ENCODE measurements around the gene PRKN. TPM values are rescaled to one million over a fixed set of nuclear protein-coding genes. Genes with fewer than 3 reads are reported as not detected.

The PRKN gene
- total RNA-seq, 2 donors from 2014 or later: 10.7 to 21.2 TPM

DNA sequence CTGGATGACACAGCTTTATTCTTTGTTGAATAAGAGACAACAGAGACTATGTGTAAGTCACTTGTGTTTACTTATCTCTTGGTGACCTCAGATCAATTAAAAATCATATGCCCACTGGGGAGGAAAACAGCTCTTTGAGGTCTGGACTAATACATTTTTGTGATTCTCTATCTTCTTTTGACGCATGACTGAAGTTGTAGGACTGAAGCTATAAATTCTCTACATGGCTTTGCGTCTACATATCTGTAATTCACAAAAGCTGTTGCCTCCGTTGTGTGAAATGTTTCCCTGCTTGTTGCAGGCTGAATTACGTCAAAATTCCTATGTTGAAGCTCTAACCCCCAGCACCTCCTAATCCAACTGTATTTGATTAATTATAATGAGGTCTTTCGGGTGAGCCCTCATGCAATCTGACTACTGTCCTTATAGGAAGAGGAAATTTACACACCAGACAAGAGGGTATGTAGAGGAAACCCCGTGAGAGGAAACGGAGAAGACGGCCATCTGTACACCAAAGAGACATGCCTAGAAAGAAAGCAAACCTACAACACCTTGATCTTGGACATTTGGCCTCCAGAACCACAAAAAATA lies 481.6 kb downstream of the PRKN start:
- no peak for DNase-seq (ENCODE audit: low spot score)
- 87% methylated on average over 8 of the region's 8 CpGs for WGBS
- no peak overlapping the region for H3K4me3 ChIP-seq
- H3K36me3 ChIP-seq: no peaks in the 10 kb centered on the region
- H3K9me3 ChIP-seq: no peaks in the 10 kb centered on the region
- TF ChIP-seq POLR2AphosphoS5 (IDR thresholded peaks at IDR 0.05): no peak
- no peak for TF ChIP-seq POLR2A (IDR thresholded peaks at IDR 0.05)
- TF ChIP-seq, protein P1, sequence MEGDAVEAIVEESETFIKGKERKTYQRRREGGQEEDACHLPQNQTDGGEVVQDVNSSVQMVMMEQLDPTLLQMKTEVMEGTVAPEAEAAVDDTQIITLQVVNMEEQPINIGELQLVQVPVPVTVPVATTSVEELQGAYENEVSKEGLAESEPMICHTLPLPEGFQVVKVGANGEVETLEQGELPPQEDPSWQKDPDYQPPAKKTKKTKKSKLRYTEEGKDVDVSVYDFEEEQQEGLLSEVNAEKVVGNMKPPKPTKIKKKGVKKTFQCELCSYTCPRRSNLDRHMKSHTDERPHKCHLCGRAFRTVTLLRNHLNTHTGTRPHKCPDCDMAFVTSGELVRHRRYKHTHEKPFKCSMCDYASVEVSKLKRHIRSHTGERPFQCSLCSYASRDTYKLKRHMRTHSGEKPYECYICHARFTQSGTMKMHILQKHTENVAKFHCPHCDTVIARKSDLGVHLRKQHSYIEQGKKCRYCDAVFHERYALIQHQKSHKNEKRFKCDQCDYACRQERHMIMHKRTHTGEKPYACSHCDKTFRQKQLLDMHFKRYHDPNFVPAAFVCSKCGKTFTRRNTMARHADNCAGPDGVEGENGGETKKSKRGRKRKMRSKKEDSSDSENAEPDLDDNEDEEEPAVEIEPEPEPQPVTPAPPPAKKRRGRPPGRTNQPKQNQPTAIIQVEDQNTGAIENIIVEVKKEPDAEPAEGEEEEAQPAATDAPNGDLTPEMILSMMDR (IDR thresholded peaks at IDR 0.05): no peak
- no peaks in the 10 kb centered on the region for H3K4me1 ChIP-seq (replicated peaks)
- H3K27ac ChIP-seq: no peak overlapping the region
- no peaks in the 10 kb centered on the region for H3K27me3 ChIP-seq (replicated peaks; ENCODE audit: insufficient read depth)
- intact Hi-C loops (cut with DNase I): no loop called here

DNA sequence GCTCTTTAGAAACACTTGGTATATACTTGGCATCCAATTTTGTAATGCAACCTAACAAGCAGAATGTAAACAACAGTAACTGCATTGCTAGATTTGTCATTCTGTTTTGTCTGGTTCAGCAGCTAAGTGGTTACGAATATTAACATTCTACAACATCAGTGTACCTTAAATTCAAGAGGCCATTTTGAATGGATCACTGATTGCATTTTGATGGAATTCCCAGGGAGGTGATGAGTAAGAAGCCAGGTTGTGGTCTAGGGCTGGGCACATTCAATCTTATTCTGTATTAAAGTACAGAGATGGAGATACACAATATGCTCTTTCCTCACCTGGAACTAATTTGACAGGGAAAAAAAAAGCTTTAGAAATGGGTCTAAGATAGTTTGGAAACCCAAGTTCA lies 483.5 kb downstream of the PRKN start:
- no peaks in the 10 kb centered on the region for H3K9me3 ChIP-seq
- H3K4me3 ChIP-seq: no peak overlapping the region
- no peaks in the 10 kb centered on the region for H3K4me1 ChIP-seq (replicated peaks)
- intact Hi-C loops (cut with DNase I): no loop called here
- no peaks in the 10 kb centered on the region for H3K36me3 ChIP-seq
- no peaks in the 10 kb centered on the region for H3K27me3 ChIP-seq (replicated peaks; ENCODE audit: insufficient read depth)
- no peak for DNase-seq (ENCODE audit: low spot score)
- TF ChIP-seq POLR2AphosphoS5 (IDR thresholded peaks at IDR 0.05) (no peak), POLR2A (IDR thresholded peaks at IDR 0.05) (no peak)
- TF ChIP-seq, protein P1 (IDR thresholded peaks at IDR 0.05): no peak
- no peak overlapping the region for H3K27ac ChIP-seq
- WGBS: 97% methylated on average over 1 of the region's 1 CpG

DNA sequence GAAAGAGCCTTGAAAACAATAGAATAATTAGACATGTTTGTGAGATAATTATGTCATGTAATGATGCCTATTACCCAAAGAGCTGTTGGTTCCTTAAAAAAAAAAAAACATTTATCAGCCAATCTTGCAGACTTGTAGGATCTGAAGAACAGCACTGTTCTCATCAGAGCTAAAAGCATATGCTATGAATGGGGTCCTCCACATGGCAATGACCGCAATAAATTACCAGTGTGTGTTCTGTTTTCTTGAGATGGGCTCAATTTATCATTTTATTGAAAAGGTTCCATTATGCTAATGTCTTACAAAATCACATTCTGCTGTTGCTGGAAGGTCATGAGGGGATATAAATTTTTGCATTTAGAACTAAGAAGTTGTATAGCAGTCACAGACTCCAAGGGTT lies 484.7 kb downstream of the PRKN start:
- H3K4me1 ChIP-seq (replicated peaks): no peaks in the 10 kb centered on the region
- intact Hi-C loops (cut with DNase I): no loop called here
- no peak for DNase-seq (ENCODE audit: low spot score)
- H3K27ac ChIP-seq: no peak overlapping the region
- no peaks in the 10 kb centered on the region for H3K27me3 ChIP-seq (replicated peaks; ENCODE audit: insufficient read depth)
- WGBS: 97% methylated on average over 1 of the region's 1 CpG
- H3K9me3 ChIP-seq: no peaks in the 10 kb centered on the region
- TF ChIP-seq, protein P1 (IDR thresholded peaks at IDR 0.05): no peak
- no peak for TF ChIP-seq POLR2AphosphoS5 (IDR thresholded peaks at IDR 0.05)
- TF ChIP-seq POLR2A (IDR thresholded peaks at IDR 0.05): no peak
- no peaks in the 10 kb centered on the region for H3K36me3 ChIP-seq
- H3K4me3 ChIP-seq: no peak overlapping the region

DNA sequence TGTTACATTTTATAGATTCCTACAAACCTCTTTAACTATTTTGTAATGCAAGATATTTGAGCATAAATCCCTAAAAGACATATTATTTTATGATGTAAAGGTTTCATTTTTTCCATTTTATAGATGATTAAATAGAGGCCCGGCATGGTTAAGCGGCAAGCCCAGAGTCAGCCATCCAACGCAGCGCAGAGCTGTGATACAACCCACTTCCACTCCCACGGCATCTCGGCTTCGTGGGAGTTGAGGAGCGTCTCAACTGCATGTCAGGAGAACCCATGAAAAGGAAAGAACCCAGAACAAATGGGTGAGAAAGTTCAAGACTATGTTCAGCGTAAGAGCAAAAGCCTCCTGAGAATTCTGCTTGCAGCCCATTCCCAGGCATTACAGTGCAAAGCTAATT lies 488.2 kb downstream of the PRKN start:
- H3K36me3 ChIP-seq: no peaks in the 10 kb centered on the region
- no peaks in the 10 kb centered on the region for H3K27me3 ChIP-seq (replicated peaks; ENCODE audit: insufficient read depth)
- no peak overlapping the region for H3K27ac ChIP-seq
- no peaks in the 10 kb centered on the region for H3K9me3 ChIP-seq
- DNase-seq (ENCODE audit: low spot score): no peak
- no peak overlapping the region for H3K4me3 ChIP-seq
- TF ChIP-seq POLR2A (IDR thresholded peaks at IDR 0.05): no peak
- intact Hi-C loops (cut with DNase I): no loop called here
- WGBS: 95% methylated on average over 9 of the region's 9 CpGs
- H3K4me1 ChIP-seq (replicated peaks): no peaks in the 10 kb centered on the region

DNA sequence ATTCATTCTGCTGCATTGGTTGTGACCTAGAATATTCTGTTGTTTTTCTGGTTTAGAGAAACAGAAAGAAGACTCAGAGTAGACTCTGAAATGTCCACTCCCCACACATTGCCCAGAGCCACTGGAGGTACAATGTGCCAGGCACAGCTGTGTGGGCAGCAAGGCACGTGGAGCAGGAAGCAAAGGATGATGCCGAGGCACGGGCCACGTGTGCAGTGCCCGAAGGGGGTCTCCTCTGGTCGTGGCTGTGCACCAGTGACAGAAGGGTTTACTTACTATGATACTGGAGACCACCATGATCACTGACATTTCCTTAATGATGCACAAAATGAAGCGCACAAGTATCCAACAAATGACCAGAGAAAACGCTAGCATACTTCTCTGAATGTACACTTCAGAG lies 488.9 kb downstream of the PRKN start:
- H3K36me3 ChIP-seq: no peaks in the 10 kb centered on the region
- intact Hi-C loops (cut with DNase I): no loop called here
- no peak for DNase-seq (ENCODE audit: low spot score)
- no peak for TF ChIP-seq POLR2A (IDR thresholded peaks at IDR 0.05)
- TF ChIP-seq POLR2AphosphoS5 (IDR thresholded peaks at IDR 0.05): no peak
- TF ChIP-seq, protein P1 (IDR thresholded peaks at IDR 0.05): no peak
- WGBS: 93% methylated on average over 8 of the region's 8 CpGs
- no peak overlapping the region for H3K4me3 ChIP-seq
- H3K9me3 ChIP-seq: no peaks in the 10 kb centered on the region
- no peaks in the 10 kb centered on the region for H3K27me3 ChIP-seq (replicated peaks; ENCODE audit: insufficient read depth)
- H3K27ac ChIP-seq: no peak overlapping the region
- H3K4me1 ChIP-seq (replicated peaks): no peaks in the 10 kb centered on the region
